GM19099 (cell line): ENCODE results near the gene ZNF324.

Experiments used
- POLR2A ChIP-seq: IDR thresholded peaks from 3 replicates; pipeline ENCODE4 v1.6.1; 2011; ENCODE audit warnings: low read depth; ENCODE audit not compliant: insufficient read length; ENCODE audit errors: extremely low read depth

The ZNF324 gene

DNA sequence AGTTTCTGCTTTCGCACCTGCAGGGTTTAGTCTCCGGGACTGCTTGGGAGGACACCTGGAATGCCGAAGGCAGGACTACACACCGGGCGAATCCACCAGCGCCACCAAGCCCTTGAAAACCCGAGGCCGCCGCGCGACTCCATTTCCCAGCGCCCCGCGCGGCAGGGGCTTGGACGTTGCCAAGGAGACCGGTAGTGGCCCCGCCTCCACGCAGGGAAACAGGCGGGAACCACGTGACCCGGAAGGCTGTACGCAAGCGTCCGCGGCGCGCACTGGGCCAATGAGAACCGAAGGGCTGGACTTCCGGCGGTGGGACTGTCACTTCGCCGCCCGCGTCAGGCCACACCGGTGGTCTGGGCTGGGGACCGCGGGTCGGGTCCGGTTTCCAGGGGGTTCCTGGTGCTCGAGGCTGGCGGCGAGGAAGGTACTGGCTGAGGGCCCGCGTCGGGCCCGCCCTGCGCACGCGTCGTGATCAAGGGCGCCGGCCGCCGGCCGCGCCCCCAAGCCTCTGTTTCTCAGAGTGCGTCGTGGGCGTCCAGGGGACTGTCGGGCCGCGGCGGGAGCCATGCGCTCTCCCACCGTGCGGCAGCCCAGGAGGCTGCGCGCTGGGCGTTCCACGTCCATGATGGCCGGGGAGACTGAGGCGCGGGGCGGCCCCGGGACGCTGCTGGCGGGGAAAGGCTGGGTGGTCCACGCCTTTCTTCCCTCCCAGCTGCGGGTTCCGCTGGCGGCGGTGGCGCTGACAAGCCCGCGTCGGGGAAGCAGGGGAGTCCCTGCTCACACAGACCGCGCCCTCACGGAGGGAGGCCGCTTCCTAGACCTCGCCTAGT lies at the start of gene ZNF324:
TSS of gene ZNF324 (plus strand) at position 321 of the 830 bp plus-strand sequence. CDS start 2,106 bp downstream, outside the sequence.
- TF ChIP-seq POLR2A, result peak; percentile 73

DNA sequence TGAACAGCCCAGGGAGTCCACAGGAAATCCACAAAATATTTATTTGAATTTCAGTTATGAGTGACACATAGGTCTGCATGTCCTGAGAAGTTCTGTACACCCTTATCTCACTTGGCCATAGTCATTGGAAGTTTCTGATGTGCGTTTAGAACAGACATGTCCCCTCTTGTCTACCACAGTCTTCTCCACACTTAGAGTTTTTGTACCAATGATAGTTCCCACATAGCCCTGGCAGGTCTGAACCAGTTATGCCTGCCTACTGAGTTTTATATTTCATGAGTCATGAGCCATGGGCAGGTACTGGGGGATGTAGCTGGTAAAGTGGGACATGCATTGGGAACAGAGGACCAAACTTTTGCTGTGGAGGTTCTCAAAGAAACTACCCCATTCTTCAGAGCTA lies 38.3 kb upstream of the ZNF324 start:
- TF ChIP-seq POLR2A, result no peak

DNA sequence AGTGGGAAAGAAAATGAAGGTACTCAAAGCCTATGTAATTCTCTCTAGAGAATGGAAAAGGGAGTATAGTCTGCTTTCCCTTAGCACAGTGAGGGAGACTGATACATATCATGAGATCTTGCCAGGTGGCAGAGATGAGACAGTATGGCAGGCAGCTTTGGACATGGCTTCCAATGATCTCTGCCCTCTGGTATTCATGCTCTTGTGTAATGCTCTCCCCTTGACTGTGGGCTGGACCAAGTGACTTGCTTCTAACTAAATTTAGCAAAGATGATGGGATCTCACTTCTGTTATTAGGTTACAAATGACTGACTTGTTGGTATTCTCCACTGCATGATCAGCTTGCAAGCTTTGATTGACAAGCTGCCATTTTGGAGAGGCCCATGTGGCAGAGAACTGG lies 37.1 kb upstream of the ZNF324 start:
- TF ChIP-seq POLR2A, result no peak

DNA sequence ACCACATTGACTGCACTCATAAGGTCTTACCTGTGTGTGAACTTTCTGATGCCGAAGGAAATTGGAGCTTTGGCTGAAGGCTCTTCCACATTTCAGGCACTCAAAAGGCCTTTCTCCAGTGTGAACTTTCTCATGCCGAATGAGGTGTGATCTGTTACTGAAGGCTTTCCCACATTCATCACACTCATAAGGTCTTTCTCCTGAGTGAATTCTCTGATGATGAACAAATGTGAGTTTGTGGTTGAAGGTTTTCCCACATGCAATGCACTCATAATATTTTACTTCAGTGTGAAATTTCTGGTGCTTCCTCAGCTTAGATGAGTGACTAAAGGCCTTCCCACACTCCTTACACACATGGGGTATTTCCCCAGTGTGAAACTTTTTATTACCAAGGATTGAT lies 32.7 kb upstream of the ZNF324 start:
- TF ChIP-seq POLR2A, result no peak

- peak; percentile 72 for TF ChIP-seq POLR2A
Measured at GRCh38 chr19:58439576-58440554, 27.0 kb upstream of the ZNF324 start, which contains the start of gene ZNF132. TSS of gene ZNF132 (minus strand) at chr19:58440153. CDS start at chr19:58439821, 332 bp downstream.

GRCh38 chr19:58440556-58440955 lies 26.3 kb upstream of the ZNF324 start:
- no peak for TF ChIP-seq POLR2A

GRCh38 chr19:58450856-58451357 lies 16.0 kb upstream of the ZNF324 start:
- TF ChIP-seq POLR2A, result no peak

GRCh38 chr19:58451358-58452101 lies 15.3 kb upstream of the ZNF324 start, which contains the start of gene ZNF324B:
TSS of gene ZNF324B (plus strand) at chr19:58451622. CDS start at chr19:58453702, 2,080 bp downstream.
- TF ChIP-seq POLR2A, result peak; percentile 74

GRCh38 chr19:58453743-58454142 lies 13.1 kb upstream of the ZNF324 start:
- TF ChIP-seq POLR2A, result no peak

DNA sequence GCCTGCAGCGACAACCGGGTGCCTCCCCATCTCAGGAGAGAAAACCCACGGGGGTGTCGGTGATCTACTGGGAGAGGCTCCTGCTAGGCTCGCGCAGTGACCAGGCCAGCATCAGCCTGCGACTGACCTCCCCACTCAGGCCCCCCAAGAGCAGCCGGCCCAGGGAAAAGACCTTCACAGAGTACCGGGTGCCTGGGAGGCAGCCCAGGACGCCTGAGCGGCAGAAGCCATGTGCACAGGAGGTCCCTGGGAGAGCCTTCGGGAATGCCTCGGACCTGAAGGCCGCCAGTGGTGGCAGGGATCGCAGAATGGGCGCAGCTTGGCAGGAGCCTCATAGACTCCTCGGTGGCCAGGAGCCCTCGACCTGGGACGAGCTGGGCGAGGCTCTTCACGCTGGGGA lies 11.6 kb upstream of the ZNF324 start:
- TF ChIP-seq POLR2A, result no peak

DNA sequence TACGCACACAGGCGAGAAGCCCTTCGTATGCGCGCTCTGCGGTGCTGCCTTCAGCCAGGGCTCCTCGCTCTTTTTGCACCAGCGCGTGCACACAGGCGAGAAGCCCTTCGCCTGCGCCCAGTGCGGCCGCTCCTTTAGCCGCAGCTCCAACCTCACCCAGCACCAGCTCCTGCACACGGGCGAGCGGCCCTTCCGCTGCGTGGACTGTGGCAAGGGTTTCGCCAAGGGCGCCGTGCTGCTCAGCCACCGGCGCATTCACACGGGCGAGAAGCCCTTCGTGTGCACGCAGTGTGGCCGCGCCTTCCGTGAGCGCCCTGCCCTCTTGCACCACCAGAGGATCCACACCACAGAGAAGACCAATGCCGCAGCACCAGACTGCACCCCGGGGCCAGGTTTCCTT lies 10.8 kb upstream of the ZNF324 start:
- no peak for TF ChIP-seq POLR2A

- TF ChIP-seq POLR2A, result no peak
Measured at GRCh38 chr19:58460039-58460438, 6.8 kb upstream of the ZNF324 start.

DNA sequence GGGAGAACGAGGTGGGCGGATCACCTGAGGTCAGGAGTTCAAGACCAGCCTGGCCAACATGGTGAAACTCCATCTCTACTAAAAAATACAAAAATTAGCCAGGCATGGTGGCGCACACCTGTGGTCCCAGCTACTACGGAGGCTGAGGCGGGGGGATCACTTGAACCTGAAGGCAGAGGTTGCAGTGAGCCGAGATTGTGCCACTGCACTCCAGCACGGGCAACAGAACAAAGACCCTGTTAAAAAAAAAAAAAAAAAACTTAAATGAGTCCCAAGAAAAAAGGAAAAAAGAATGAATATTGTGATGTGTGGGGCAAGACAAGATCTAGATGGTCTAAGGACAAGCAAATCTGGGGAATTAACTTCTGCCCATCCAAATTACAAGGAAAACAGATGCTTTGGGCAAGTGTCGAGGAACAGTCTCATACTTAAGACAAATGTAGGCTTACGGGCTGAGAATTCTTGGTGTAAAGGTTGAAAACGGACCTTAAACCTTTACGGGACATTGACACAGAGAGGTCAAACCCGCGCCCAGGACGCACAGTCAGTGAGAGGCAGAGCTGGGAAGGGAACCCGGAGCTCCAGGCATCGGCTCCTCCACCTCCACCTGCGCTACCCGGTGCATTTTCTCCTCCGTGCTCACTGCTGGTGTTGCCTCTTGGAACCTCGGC lies 656 bp upstream of the ZNF324 start:
- TF ChIP-seq POLR2A, result no peak
